Bronchial epithelial cell (primary cell): ENCODE results near the gene PRDM2. TPM values are rescaled to one million over a fixed set of nuclear protein-coding genes. Genes with fewer than 3 reads are reported as not detected.

Experiments
- DNase-seq: peaks from one replicate; pipeline ENCODE4 v3.0.0-alpha.2; 2010; ENCODE audit warnings: low read depth
- FAIRE-seq: peaks from 2 replicates; lab custom pipeline; 2011; peaks lifted over from hg19 to GRCh38; lab: Jason Lieb, UNC
- H3K27me3 ChIP-seq: 2 replicates; pipeline ENCODE4 v1.5.1; 2011; ENCODE audit warnings: low read length; ENCODE audit not compliant: control insufficient read depth, insufficient read depth
- H3K36me3 ChIP-seq: 2 replicates; pipeline ENCODE4 v1.5.1; 2011; ENCODE audit warnings: low read length; ENCODE audit not compliant: control insufficient read depth, insufficient read depth
- H3K4me3 ChIP-seq: 2 replicates; pipeline ENCODE4 v1.5.1; 2011; ENCODE audit warnings: mild to moderate bottlenecking, low read depth, low read length, control low read depth
- CTCF ChIP-seq: IDR thresholded peaks from 2 replicates; pipeline ENCODE4 v1.5.1; 2011; ENCODE audit warnings: mild to moderate bottlenecking, moderate library complexity, low read length, control low read depth, inconsistent platforms; ENCODE audit not compliant: insufficient read depth, severe bottlenecking
- total RNA-seq: library from RNA; depleted of rRNA; stranded (reverse); fragments of >200 nt; gene quantifications from 2 replicates; pipeline ENCODE4 v1.2.1, GENCODE V29; 2014

PRDM2 gene
- total RNA-seq, 1 donor from 2014 or later, result 7.1 TPM

GRCh38 chr1:13764588-13765332, 64.8 kb downstream of the PRDM2 start:
- Histone ChIP-seq H3K27me3 (no peaks in the 10 kb centered on the region), H3K36me3 (peaks cover 2% of the 10 kb centered on the region), H3K4me3 (no peak overlapping the region)
- DNase-seq (no peak), FAIRE-seq (no peak)
- no peak for TF ChIP-seq CTCF

- no peak for FAIRE-seq
- TF ChIP-seq CTCF, result no peak
- peak; percentile 69 for DNase-seq
- H3K27me3 ChIP-seq, result no peaks in the 10 kb centered on the region
- peaks cover 2% of the 10 kb centered on the region for H3K36me3 ChIP-seq
- H3K4me3 ChIP-seq, result no peak overlapping the region
Observed at GRCh38 chr1:13766592-13767564, 66.9 kb downstream of the PRDM2 start.

GRCh38 chr1:13769212-13769611, 69.2 kb downstream of the PRDM2 start:
- DNase-seq (no peak), FAIRE-seq (no peak)
- H3K36me3 ChIP-seq, result peaks cover 9% of the 10 kb centered on the region
- TF ChIP-seq CTCF, result no peak
- no peak overlapping the region for H3K4me3 ChIP-seq
- H3K27me3 ChIP-seq, result no peaks in the 10 kb centered on the region

GRCh38 chr1:13769830-13770229, 69.8 kb downstream of the PRDM2 start:
- no peak for FAIRE-seq
- H3K36me3 ChIP-seq, result peaks cover 9% of the 10 kb centered on the region
- no peak for TF ChIP-seq CTCF

GRCh38 chr1:13770743-13771142, 70.8 kb downstream of the PRDM2 start:
- no peak for TF ChIP-seq CTCF
- FAIRE-seq (no peak), DNase-seq (no peak)
- Histone ChIP-seq H3K27me3 (no peaks in the 10 kb centered on the region), H3K36me3 (peaks cover 14% of the 10 kb centered on the region), H3K4me3 (no peak overlapping the region)

More at GRCh38 chr1:13769830-13770229, 69.8 kb downstream of the PRDM2 start:
- H3K4me3 ChIP-seq, result no peak overlapping the region
- no peaks in the 10 kb centered on the region for H3K27me3 ChIP-seq
- no peak for DNase-seq
